Measurements from ENCODE around the gene ATE1. TPM values are rescaled to one million over a fixed set of nuclear protein-coding genes. Genes with fewer than 3 reads are reported as not detected.

Gene ATE1
- total and polyA plus RNA-seq, 8 donors: 24.5 to 35.4 (median 31.9) TPM

DNA sequence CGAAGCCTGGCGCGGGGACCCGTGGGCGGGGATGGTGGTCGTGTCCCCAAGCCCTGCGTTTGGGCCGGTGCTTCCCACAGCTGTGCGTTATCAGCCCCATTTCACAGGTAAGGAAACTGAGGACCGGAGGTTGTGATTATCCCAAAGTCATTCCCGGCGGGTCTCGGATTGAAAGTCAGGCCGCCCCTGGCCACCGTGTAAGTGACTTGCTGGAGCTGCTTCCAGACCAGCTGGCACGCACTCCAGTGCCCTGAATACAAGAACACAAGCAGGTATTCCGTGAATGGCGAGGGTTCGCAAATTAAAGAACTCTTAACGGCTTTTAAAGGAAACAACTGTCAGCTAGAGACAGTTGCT lies 675 bp upstream of the ATE1 start:
- no peaks in the 10 kb centered on the region for H3K27me3 ChIP-seq
- H3K27ac ChIP-seq: peak overlapping the region; percentile 97 to 99
- intact Hi-C loops (cut with DNase I): no loop called here
- peaks cover 5 to 22% of the 10 kb centered on the region in 2 donors for H3K4me1 ChIP-seq
- no peaks in the 10 kb centered on the region for H3K9me3 ChIP-seq
- H3K36me3 ChIP-seq: peaks cover 0 to 3% of the 10 kb centered on the region in 2 donors
- peak; percentile 20 for ATAC-seq
- TF ChIP-seq, protein P1, sequence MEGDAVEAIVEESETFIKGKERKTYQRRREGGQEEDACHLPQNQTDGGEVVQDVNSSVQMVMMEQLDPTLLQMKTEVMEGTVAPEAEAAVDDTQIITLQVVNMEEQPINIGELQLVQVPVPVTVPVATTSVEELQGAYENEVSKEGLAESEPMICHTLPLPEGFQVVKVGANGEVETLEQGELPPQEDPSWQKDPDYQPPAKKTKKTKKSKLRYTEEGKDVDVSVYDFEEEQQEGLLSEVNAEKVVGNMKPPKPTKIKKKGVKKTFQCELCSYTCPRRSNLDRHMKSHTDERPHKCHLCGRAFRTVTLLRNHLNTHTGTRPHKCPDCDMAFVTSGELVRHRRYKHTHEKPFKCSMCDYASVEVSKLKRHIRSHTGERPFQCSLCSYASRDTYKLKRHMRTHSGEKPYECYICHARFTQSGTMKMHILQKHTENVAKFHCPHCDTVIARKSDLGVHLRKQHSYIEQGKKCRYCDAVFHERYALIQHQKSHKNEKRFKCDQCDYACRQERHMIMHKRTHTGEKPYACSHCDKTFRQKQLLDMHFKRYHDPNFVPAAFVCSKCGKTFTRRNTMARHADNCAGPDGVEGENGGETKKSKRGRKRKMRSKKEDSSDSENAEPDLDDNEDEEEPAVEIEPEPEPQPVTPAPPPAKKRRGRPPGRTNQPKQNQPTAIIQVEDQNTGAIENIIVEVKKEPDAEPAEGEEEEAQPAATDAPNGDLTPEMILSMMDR (IDR thresholded peaks at IDR 0.05): no peak
- DNase-seq: no peak
- peak overlapping the region; percentile 95 to 99 for H3K4me3 ChIP-seq

DNA sequence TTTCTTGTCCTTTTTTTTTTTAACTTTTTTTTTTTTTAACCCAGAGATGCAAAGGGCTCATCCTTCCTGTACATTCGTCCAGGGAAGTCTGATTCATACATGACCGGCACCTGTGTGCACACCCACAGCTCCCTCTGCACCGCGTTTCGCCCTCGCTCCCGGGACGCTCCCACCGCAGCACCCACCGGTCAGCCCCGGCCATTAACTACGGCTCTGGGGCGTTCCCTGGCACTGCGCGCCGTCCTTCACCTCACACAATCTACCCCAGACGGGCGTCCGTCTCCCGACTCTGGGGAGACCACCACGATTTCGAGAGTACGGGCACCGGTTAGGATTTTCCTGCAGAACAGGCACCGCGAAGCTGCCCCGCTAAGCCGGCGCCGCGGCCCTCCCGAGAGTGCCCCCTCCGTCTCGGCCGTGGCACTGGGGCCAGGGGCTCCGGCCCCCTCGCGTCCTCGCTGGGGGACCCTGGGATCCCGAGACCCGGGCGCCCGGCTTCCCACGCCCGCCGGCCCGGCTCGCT lies 452 bp downstream of the ATE1 start:
- no peaks in the 10 kb centered on the region for H3K9me3 ChIP-seq
- peak overlapping the region; percentile 97 to 99 for H3K27ac ChIP-seq
- H3K36me3 ChIP-seq: peaks cover 0 to 14% of the 10 kb centered on the region in 2 donors
- H3K4me1 ChIP-seq: peaks cover 5 to 22% of the 10 kb centered on the region in 2 donors
- peak in 3 of 4 donors; percentile 49 to 87 (median 51) for DNase-seq
- H3K4me3 ChIP-seq: peak overlapping the region; percentile 95 to 99
- H3K27me3 ChIP-seq: no peaks in the 10 kb centered on the region
- intact Hi-C loops (cut with DNase I): no loop called here
- TF ChIP-seq, protein P1 (IDR thresholded peaks at IDR 0.05): no peak
- peak; percentile 71 for ATAC-seq

DNA sequence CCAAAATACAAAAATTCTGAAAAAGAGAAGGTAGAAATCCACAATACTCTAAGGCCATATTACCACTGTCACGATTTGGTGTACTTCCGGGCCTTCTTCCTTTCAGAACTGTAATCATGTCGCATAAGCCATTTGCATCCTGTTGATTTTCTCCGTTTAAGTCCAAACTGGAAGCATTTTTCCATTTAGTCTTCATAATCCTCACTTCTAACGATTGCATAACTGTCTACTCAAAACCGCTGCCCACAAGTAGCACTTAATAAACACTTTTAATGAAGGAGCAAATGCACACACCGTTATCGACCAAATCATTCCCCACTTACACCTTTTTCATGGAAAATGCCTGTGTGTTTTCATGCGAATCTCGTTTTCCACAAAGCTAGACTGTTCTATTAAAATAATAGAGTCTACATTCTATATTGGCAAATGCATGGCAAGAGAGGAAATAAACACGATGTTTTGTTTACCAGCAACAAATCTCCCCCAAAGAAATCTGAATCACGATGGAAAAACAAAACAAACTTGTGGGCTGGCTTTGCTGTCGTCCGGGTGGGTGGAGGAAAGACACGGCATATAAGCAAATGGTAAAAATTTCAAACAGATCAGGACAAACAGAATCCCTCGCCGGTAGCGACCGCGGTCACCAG lies 1.0 kb downstream of the ATE1 start:
- ATAC-seq: peak; percentile 8
- Histone ChIP-seq H3K36me3 (peaks cover 0 to 15% of the 10 kb centered on the region in 2 donors), H3K4me1 (peaks cover 5 to 22% of the 10 kb centered on the region in 2 donors), H3K27me3 (no peaks in the 10 kb centered on the region), H3K4me3 (peak overlapping the region; percentile 95 to 99), H3K9me3 (no peaks in the 10 kb centered on the region), H3K27ac (peak overlapping the region; percentile 97 to 99)
- TF ChIP-seq, protein P1 (IDR thresholded peaks at IDR 0.05): no peak
- intact Hi-C loops (cut with DNase I): no loop called here
- peak in 2 of 4 donors; percentile 57 to 69 for DNase-seq

DNA sequence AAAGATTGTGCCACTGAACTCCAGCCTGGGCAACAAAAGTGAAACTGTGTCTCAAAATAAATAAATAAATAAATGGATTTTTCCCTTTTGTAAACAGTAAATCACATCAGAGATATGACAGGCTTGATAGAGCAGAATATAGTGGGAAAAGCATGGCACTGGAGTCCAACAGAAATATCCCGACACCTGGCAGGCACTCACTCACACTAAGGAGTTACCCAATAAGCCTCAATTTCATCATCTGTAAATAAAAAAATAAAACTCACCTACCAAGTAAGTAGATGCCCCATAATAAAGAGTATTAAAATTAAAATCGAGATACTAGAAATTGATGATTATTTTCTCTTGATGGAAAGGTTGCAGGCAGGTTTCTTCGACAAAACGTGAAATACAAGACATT lies 1.7 kb downstream of the ATE1 start:
- intact Hi-C loops (cut with DNase I): no loop called here
- TF ChIP-seq, protein P1 (IDR thresholded peaks at IDR 0.05): no peak
- Histone ChIP-seq H3K36me3 (peaks cover 0 to 21% of the 10 kb centered on the region in 2 donors), H3K27ac (peak overlapping the region in 1 of 2 donors; percentile 97), H3K4me1 (peaks cover 5 to 22% of the 10 kb centered on the region in 2 donors), H3K9me3 (no peaks in the 10 kb centered on the region), H3K4me3 (peak overlapping the region in 1 of 2 donors; percentile 95), H3K27me3 (no peaks in the 10 kb centered on the region)
- ATAC-seq (no peak), DNase-seq (no peak)

DNA sequence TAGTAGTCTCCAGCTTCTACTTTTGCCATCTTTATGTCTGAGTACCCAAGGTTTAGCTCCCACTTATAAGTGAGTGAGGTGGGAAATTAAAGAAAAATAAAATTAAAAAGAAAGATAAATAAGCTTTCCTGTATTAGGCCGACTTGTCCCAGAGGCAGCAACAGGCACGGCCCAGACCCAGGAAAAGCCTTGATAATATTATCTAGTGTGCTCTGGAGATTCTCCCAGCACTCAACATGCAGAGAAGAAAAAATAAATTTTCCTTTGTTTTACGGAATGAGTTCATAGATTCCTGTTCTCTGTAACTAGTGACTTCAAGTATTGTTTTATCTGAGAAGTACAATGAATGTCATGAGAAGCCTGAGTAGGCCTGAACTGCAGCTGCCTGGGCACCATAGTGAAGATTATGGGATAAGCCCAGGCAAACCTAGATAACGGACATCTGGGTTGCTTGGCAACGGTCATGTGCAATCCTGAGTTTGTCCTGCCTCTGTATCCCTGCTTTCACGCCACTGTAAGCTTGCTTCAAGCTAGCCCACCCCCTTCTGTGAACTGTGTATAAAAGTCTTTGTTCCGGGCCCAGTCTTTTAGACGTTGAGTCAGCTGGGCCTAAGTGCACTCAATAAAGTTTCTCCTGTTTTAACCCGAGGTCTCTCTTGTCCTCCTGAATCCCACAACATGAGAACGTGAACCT lies 6.4 kb downstream of the ATE1 start:
- Histone ChIP-seq H3K9me3 (peaks cover 0 to 5% of the 10 kb centered on the region in 2 donors), H3K27ac (no peak overlapping the region), H3K4me1 (peaks cover 0 to 8% of the 10 kb centered on the region in 2 donors), H3K36me3 (peaks cover 0 to 49% of the 10 kb centered on the region in 2 donors), H3K27me3 (no peaks in the 10 kb centered on the region), H3K4me3 (no peak overlapping the region)
- intact Hi-C loops (cut with DNase I): no loop called here
- no peak for DNase-seq
- ATAC-seq: no peak
- TF ChIP-seq, protein P1 (IDR thresholded peaks at IDR 0.05): no peak

Data from left lung (tissue), 10 donors.